Spleen (tissue), 11 donors: ENCODE results near the gene ERG. TPM values are rescaled to one million over a fixed set of nuclear protein-coding genes. Genes with fewer than 3 reads are reported as not detected.

Experiments used
- polyA plus RNA-seq, 3 donors: library from polyadenylated mRNA; stranded (reverse); fragments of 200-250 nt; gene quantifications; one replicate each; pipeline ENCODE4 v1.2.1, GENCODE V29; 2013
- small RNA-seq, 4 donors: library from RNA; depleted of rRNA; stranded (forward); fragments of <200 nt; gene quantifications; one replicate each; pipeline ENCODE3, GENCODE V24; 2016
- total RNA-seq, 7 donors: library from RNA; depleted of rRNA in 3 of 7; stranded (reverse); fragments of >200 nt in 3 of 7; fragmentation: NEBNext Ultra II Directional in 4 of 7; extraction: Animal tissue kit (Norgen Biotek cat#: 25700) in 4 of 7; gene quantifications; one replicate each; pipeline versions ENCODE4 v1.1.0 to v1.2.1, GENCODE V29; 2016 to 2021
- donor health status: healthy with polysubstance abuse.
- donor health status: DM: no; HTN: no; CAD: no; lungs with moderate emphysema.
- donor health status: DM: no; HTN: no; CAD: no.
- donor health status: Bipolar disorder and iron deficiency.
- donor health status: healthy.
- donor health status: DM: no; HTN: no; CAD: no.
- donor health status: DM: yes; HTN: yes; CAD: no.

Gene ERG
- total and polyA plus RNA-seq, 10 donors: 7.3 to 93.8 (median 57.5) TPM

Small RNA genes within 50 kb of the gene (small RNA-seq; reads per million reads assigned to genes)
- 0 reads per million in 4 donors for gene SNRPGP13

Other genes with a start within 250 kb of the ERG start
- 10 to 100 TPM in 6 of 7 donors, 1 to 10 TPM in 1; 8.9 to 45.6 (median 20.6) TPM for gene KCNJ15, start 241.5 kb downstream of the ERG start, total RNA-seq
- gene KCNJ15, start 241.5 kb downstream of the ERG start, polyA plus RNA-seq: 1 to 10 TPM in 2 of 3 donors, under 1 TPM in 1; 0.27 to 2.1 (median 1.3) TPM